Measurements from ENCODE around the gene YPEL2.
"Not testable (repeated sequence)": the region's sequence is repeated elsewhere in the genome, so short reads cannot be mapped to it uniquely, and the experiment has no call there.

Gene YPEL2

DNA sequence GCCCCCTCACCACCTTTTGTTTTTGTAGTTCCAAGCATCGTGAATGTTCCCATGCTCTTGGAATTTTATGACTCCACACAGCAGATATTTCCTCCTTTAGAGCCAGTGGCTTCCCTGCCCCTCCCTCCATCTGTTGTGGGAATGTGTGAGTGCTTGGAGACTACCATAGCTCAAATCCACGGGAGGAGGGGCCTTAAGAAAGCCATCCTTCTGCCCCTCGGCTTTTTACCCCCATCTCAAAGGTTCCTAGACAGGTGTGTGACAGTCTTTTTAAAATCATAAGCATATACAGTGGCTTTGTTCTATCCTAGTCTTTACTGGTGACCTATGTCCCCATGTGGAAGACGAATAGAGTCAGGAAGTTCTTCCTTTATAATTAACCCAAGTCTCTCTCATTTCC, 47.2 kb downstream of the YPEL2 start:
- no peak for DNase-seq

GRCh38 chr17:59380474-59380873, 49.0 kb downstream of the YPEL2 start:
- no peak for DNase-seq

DNA sequence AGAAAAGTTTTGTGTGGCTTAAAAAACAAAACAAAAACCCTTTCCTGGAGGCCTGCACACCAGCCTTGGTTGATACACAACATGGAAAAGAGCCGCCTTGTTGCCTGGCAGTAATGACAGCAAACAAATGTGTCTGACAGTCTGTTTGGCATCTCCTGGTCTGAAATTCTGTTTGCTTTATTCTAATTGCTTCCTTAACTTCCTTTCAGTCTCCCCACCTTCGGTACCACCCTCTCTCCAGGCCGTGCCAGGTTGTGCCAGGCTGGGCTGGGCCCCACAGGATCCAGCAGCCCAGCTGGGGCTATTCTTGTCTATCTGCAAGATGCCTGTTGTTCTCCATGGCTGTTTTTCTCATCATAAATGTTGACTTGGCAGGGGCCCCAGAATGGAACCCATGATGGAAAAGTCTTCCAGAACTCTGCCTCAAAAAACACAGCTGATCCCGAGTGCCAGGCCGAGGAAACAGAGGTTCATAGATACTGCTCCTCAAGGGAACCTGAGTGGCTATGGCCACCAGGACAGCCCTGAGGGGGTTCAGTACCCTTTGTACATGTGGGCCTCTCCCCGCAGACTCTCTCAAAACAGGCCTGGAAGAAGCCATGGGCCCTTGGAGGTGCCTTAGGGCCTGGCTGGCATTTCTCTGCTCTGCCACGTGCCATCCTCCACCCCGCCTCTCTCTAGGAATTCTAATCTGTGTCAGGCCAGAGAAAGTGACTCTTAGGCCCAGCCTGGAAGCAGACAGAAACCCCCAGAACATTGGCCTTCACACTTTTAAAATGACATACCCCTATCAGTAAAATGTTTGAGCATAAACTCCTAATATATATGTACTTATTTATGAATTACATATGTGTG, 50.5 kb downstream of the YPEL2 start:
- DNase-seq: no peak

- DNase-seq: no peak
Measured at GRCh38 chr17:59383893-59384292, 52.4 kb downstream of the YPEL2 start.

DNA sequence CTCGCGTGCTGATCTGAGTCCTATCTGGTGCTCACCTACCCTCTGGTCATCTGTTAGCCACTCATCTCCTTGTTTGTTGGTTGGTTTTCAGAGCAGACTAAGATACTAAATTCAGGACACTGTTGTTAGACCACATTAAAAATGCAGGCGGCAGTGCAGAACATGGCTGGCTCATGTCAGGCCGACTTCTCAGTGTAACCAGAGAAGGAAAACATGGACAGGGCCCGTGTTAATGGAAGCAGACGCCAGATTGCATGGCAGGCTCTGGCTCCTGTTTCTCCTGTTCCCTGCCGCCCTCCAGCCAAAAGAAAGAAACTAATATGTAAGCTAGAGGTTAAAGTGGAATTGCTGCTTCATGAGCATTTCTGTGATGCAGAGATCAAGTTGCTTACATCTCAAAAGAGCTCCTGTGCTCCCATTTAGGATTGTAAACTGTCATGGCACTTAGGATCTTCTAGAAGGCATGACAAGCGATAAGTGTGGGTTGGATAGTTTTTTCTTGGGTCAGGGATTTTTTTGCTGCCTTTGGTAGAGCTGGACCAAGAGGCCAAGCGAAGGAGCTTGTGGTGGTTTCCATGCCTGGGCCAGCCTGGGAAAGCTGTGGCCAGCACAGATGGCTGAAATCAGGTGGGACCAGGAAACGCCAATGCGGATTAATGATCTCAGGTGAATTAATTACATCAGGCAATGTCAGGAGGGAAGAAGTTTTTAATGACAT, 56.1 kb downstream of the YPEL2 start:
- DNase-seq: no peak

- no peak for DNase-seq
Measured at GRCh38 chr17:59388069-59388556, 56.7 kb downstream of the YPEL2 start.

GRCh38 chr17:59389066-59389465, 57.6 kb downstream of the YPEL2 start:
- no peak for DNase-seq

DNA sequence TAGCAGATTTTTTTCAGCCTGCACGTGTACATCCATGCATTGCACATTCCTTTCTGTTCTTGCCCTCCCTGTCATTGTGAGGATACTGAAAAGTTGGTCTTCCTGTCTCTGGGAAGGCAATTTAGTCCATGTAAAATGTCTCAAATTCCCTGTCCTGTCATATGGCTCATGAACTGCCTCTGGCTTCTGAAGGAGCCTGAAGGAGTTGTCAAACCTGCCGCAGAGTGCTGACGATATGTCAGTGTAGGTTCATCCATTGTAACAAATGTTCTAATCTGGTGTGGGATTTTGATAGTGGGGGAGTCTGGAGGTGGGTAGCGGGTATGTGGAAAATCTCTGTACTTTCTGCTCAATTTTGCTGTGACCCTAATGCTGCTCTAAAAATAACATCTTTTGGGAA, 59.6 kb downstream of the YPEL2 start:
- DNase-seq: no peak

GRCh38 chr17:59392973-59393679, 61.7 kb downstream of the YPEL2 start:
- DNase-seq: no peak

- not testable (repeated sequence) for DNase-seq
Measured at GRCh38 chr17:59393742-59394410, 62.4 kb downstream of the YPEL2 start.

DNA sequence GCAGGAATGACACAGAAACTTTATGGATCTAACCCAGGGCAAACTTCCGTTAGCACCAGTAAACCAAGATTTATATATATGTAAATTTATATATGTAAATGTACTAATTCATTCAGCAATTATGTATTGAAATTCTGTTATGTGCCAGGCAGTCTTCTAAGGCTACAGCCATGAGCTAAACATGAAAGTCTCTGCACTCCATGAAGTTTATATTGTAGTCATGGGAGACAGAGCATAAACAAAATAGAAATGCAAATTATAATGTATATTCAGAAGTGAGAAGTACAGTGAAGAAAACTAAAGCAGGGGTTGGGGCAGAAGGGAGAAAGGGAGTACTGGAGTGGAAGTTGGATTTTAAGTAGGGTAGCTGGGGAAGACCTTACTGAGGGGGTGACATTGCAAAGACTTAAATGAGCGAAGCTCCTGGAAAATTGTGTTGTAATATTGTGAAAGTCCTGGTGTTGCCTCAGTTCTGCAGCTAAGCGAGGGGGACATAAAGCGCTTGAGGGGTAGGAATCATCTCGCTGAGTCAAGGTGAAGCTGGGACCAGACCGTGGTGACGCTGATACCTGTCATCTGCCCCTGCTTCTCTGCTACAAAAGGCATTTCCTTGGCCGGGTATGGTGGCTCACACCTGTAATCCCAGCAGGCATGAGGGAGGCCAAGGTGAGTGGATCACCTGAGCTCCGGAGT, 64.8 kb downstream of the YPEL2 start:
- no peak for DNase-seq

DNA sequence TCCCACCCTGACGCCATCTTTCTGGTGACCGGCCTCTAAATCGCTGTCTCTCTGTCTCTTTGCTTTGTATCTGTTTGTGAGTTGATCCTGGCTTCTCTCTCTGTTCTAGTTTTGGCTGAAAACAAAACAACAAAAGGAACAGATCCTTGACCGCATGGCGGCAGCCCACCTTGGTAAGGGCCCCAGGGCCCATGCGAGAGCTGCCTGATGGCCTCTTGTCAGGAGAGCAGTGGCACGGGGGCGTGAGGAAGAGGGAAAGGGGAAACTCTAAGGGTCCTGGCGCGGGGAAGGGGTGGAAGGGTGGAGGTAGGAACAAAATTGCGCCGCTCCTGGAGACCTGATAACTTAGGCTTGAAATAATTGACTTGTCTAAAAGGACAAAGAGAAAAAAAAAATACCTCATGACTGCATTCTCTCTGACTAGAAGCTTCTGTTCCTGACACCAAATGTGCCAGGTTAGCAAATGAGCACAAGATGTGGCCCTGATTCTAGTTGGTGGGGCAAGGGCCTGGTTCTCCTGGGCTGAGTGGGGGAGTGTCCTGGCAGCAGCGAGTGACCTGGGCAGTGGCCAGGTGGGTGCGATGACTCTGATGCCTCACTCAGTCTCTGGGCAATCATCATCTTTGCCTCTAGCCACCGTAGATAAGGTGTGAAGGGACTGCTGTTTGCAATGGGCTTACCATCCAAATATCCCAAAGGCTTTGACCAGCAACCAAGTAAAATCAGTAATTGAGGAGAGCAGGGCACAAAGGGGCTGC, 66.0 kb downstream of the YPEL2 start:
- DNase-seq: no peak

GRCh38 chr17:59399914-59400313, 68.5 kb downstream of the YPEL2 start:
- DNase-seq: no peak

- no peak for DNase-seq
Measured at GRCh38 chr17:59400858-59401257, 69.4 kb downstream of the YPEL2 start.

DNA sequence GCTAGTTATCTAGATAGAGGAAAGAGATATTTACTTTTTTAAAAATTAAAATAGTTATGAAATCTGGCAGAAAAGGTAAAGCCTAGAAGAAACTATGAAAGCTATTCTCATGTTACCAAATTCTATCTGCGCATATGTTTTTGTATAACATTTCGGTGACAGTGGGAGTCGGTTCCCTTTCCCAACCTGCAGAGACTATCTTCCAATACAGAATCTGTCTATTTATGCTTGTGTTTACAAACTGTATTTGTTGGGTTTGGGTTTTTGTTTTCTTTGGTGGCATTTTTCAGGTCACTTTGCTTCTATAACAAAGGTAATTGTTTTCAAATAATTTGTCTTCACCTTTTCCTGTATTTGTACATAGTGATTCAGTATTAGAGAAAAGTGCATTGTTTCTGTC, 69.8 kb downstream of the YPEL2 start:
- DNase-seq: no peak

- no peak for DNase-seq
Measured at GRCh38 chr17:59401725-59402124, 70.3 kb downstream of the YPEL2 start.

- no peak for DNase-seq
Measured at GRCh38 chr17:59402760-59403159, 71.3 kb downstream of the YPEL2 start.

- DNase-seq: no peak
Measured at GRCh38 chr17:59404471-59404870, 73.0 kb downstream of the YPEL2 start.

GRCh38 chr17:59405944-59406705, 74.7 kb downstream of the YPEL2 start:
- DNase-seq: no peak

DNA sequence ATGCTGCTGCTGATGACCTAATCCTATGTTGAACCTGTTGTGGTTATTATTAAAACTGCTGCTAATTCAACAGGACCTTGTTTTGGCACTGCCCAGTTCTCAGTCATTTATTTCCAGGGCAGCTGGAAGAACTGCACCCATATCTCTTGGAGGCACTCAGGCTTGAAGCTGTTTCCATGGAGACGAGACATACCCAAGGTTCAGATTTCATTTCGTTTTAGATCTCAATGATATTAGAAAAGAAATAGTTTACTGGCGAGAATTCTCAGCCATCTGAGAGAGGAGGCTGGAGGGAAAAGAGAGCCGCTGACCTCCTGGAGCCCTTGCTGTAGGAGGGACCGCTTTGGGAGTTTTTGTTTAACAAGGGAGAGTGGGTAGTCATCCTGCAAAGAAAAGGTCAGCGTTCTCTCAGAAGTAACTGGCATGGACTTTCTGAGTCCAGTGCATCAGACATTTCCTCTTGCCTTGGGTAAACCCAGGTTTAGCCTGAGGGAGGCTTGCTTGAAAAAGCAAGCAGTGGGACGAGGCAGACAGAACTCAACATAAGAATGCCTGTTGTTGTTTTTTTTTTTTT, 75.4 kb downstream of the YPEL2 start:
- DNase-seq: no peak

All from central memory CD4-positive, alpha-beta T cell (primary cell).